ENCODE results near the gene PER1.

Gene PER1, protein sequence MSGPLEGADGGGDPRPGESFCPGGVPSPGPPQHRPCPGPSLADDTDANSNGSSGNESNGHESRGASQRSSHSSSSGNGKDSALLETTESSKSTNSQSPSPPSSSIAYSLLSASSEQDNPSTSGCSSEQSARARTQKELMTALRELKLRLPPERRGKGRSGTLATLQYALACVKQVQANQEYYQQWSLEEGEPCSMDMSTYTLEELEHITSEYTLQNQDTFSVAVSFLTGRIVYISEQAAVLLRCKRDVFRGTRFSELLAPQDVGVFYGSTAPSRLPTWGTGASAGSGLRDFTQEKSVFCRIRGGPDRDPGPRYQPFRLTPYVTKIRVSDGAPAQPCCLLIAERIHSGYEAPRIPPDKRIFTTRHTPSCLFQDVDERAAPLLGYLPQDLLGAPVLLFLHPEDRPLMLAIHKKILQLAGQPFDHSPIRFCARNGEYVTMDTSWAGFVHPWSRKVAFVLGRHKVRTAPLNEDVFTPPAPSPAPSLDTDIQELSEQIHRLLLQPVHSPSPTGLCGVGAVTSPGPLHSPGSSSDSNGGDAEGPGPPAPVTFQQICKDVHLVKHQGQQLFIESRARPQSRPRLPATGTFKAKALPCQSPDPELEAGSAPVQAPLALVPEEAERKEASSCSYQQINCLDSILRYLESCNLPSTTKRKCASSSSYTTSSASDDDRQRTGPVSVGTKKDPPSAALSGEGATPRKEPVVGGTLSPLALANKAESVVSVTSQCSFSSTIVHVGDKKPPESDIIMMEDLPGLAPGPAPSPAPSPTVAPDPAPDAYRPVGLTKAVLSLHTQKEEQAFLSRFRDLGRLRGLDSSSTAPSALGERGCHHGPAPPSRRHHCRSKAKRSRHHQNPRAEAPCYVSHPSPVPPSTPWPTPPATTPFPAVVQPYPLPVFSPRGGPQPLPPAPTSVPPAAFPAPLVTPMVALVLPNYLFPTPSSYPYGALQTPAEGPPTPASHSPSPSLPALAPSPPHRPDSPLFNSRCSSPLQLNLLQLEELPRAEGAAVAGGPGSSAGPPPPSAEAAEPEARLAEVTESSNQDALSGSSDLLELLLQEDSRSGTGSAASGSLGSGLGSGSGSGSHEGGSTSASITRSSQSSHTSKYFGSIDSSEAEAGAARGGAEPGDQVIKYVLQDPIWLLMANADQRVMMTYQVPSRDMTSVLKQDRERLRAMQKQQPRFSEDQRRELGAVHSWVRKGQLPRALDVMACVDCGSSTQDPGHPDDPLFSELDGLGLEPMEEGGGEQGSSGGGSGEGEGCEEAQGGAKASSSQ (N-terminal part only)

DNA sequence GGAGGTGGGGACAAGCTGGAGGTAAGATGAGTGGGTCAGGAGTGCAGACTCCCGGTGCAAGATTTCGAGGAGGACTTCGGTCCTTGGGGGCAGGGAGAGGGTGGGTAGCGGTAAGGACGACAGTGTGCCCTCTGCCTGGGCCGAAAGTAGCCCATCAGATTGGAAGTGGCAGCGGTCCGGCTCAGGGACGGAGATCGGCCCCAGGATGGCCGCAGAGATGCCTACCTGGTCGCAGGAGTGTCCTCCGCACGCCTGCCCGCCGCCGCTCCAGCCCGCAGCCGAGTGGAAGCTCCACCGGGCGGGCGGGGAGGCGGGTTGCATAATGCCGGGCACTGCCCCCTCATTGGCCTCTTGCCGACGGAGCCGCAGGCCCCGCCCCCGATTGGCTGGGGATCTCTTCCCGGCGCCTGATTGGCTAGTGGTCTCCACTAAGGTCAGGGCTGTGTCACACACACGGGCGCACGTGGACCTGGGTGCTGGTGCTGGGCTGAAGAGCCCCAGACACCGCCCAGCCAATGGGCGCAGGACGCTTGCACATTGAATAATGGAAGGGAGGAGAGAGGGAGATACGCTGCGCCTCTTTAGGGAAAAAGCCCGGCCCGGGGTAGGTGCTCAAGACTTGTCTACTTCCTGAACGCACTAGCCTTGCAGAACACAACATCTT, at the start of gene PER1:
Gene PER1, minus strand, starts transcription at position 293 of the 664 bp plus-strand sequence. CDS start 1,698 bp downstream, outside the sequence.
- peak; percentile 79 for DNase-seq (ENCODE audit: low read depth)

DNA sequence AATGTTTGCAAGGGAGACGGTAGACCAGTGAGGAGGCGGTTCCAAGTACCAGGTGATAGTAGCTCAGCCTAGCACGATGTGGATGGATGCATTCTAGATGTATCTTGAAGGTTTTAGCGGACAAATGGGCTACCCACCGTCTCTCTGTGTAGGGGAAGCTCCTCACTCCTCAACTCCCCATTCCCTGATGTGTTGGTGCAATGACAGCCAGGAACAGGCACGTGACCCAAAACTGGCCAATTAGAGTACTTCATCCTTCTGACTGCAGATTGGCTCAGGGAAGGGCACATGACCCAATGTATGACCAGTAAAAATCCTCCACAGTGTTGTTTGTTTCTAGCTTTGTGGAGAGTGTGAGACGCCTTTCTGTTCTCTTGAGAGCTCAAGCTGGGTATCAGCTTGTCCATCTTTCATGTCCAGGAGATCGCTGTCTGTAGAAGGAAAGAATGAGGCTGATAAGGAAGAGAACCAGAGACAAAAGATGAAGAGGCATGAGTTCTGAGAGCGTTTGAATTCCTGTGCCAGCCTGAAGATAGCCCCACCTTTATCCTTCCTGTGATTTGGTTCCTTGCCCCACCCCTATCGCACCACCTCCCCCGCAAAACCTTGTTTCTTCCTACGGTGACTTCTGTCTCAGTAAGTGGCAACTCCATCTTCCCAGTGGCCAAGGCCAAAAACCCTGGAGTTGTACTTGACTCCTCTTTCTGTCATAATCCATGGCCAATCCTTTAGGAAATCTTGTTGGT, 40.0 kb upstream of the PER1 start:
- DNase-seq (ENCODE audit: low read depth), result peak; percentile 13

DNA sequence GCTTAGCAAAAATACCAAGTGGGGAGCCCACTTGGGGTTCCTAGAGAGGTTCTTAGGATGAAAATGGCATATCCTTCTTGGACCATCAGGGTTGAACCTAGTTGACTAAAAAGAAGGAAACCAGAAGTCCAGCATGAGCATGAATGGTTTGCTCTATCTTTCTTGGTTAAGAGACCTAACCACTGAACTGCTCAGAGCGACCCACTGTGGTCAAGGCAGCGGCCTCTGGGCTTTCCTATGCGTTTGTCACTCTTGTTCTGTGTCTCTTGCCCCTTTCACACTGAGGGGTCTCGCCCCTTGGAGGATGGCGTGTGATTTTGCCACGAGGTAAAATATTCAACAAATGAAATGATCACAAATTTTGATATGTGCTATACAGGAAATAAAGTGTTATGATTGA, 38.3 kb upstream of the PER1 start:
- DNase-seq (ENCODE audit: low read depth), result no peak

DNA sequence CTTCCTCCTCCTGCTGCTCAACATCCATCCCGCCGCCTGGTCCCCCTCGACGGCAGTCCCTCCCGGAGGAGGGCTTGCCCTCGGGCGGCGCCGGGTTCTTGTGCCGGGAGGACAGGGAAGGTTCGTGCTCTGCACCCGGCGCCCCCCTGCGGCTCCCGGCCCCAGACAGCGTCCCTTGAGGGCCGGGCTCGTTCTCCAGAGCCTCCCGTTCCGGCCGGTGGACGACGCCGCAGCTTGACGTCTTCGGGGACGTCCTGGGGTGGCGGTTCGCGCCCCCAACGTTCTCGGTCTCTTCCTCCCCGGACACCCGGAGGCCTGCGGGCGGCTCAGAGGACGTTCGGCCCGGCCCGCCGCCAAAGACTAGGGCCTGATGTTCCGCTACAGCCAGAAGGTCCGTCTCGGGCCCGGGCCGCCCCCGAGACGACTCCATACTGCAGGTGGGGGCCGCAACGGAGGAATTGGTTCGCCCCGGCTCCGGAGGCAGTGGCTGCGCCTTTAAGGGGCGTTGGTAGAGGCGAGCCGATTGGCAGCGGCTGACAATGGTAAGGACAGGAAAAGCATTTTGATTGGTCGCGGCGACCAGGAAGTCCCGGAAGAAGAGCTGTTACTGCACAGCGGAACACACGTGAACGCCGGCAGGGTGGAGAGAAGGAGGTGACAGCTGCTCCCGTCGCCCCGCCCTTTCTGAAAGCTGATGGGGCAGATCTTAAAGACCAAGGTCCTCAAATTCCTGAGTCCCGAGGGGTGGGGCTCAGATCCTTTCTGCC, 37.7 kb upstream of the PER1 start, which contains the start of gene BORCS6:
Gene BORCS6, minus strand, starts transcription at position 470 of the 767 bp plus-strand sequence. Its CDS starts 40 bp downstream, at position 430.
- peak; percentile 92 for DNase-seq (ENCODE audit: low read depth)

DNA sequence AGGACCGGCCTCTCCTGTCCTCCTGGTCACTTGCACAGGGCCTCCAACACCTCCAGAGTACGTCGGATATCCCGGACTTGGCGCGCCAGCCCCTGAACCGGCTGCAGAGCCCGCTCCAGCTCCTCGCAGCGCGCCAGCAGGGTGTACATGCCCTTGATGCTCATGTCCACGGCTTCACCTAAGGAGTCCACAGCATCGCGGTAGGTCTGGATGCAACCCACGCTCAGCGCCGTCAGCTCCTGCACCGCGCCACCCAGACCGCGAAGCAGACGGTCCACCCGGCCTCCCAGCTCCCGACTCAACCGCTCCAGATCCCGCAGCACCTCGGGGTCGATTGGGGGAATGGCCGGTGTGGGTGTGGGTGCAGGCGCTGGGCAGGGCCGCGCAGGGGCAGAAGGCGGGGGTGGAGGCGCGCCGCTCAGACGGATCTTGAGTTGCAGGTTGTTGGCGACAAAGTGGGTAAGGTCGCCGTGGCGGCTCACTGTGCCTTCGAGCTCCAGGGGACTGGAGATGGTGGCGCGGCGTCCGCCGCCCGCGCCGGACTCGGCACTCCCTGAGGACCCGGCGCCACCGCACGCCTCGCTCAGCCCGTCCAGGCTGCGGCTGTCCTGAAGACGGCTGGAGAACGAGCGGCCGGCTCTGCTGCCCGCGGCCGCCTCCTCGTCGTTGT, 37.0 kb upstream of the PER1 start:
- no peak for DNase-seq (ENCODE audit: low read depth)

DNA sequence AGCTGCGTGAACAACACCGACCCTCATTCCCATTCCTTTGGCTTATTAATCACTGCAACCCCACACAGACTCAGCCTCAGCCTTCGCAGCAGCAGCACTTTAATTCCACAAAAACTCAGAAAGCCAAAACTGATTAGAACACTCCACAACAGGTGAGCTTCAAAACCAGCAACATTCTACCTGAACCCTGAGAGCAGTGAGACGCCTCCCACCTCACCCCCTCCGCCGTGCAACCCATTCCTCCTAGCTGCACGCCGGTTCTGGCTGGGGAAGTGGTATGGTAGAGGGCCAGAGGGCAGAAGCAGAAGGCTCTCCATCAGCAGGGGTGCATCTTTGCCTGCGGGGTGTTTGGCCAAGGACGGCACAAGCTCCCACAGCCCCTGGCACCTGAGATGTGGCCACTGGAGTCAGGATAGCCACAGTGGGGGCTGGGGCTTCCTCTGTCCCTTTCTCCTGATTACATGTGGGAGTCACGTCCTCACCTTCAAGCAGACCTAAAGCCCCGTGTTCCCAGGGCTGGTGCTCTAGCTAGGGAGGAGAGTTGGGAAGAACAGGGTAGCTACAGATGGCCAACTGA, 36.1 kb upstream of the PER1 start:
- DNase-seq (ENCODE audit: low read depth), result no peak

DNA sequence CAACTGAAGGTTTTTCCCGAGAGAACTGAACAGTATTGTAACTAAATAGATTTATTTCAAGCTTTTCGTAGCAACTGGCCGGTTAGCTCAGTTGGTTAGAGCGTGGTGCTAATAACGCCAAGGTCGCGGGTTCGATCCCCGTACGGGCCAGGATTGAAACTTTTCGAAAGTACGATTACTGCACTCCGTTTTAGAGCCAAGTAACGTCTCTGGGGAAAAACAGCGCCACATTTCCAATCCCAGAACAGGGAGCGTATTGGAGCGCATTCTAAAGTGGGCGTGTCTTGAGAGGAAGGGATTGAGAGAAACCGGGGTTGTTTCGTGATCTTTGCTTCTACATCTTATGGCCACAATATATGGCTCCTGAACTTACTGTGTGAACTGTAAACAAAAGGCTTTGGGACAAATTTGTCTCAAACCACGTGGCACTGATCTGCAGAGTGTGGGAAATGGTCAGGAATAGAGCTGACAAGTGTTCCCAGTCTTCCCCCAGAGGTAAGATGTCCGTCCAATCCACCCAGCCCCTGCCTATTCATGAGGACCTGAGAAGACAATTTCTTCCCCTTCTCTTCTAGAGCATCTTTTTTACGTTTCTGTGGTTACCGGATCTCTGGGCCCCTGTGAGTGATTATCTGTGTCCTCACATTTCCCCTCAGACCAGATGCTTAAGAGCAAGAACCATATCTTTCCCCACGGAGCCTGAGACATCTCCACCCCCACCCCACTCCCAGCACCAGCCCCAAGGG, 35.5 kb upstream of the PER1 start:
- peak; percentile 80 for DNase-seq (ENCODE audit: low read depth)

DNA sequence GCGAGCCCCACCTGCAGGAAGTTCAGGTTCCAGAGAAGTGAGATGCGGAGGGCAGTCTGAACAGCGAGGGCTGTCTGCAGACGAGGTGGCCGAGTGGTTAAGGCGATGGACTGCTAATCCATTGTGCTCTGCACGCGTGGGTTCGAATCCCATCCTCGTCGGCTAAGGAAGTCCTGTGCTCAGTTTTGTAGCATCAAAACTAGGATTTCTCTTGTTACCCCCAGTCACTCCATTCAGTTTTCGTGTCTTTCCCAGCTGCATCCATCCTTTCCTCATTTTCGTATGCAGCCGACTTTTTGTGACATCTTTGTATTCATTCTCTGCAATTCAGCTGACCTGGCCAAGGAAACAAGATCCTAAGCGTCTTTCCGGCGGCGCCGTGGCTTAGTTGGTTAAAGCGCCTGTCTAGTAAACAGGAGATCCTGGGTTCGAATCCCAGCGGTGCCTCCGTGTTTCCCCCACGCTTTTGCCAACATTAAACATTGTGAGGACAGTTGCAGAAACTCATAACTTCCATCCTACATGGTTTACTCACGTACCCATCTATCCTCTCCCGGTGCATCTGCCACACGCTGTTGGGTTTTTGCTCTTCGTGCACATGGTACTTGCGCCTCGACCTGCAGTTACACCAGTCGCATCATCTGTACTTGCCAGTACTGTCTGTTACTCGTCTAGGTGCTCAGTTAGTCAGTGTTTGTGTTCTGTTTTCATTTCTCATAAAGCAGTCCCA, 34.7 kb upstream of the PER1 start:
- peak; percentile 87 for DNase-seq (ENCODE audit: low read depth)

DNA sequence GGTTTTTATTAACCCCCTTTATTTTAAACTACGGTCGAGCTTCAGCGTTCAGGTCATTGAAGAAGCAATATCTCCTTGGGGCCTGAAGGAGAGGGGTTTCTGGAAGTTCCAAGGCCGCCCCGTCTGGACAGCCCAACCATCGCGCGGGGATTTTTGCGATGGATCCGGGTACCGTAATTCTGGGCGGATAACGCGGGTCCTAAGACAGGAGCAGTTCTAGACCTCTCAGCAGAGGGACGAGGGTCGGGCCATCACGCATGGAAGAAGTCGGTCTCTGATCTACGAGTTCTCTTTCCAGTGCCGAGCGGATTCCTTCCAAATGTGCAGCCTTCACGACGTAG, 34.2 kb upstream of the PER1 start:
- DNase-seq (ENCODE audit: low read depth), result no peak

DNA sequence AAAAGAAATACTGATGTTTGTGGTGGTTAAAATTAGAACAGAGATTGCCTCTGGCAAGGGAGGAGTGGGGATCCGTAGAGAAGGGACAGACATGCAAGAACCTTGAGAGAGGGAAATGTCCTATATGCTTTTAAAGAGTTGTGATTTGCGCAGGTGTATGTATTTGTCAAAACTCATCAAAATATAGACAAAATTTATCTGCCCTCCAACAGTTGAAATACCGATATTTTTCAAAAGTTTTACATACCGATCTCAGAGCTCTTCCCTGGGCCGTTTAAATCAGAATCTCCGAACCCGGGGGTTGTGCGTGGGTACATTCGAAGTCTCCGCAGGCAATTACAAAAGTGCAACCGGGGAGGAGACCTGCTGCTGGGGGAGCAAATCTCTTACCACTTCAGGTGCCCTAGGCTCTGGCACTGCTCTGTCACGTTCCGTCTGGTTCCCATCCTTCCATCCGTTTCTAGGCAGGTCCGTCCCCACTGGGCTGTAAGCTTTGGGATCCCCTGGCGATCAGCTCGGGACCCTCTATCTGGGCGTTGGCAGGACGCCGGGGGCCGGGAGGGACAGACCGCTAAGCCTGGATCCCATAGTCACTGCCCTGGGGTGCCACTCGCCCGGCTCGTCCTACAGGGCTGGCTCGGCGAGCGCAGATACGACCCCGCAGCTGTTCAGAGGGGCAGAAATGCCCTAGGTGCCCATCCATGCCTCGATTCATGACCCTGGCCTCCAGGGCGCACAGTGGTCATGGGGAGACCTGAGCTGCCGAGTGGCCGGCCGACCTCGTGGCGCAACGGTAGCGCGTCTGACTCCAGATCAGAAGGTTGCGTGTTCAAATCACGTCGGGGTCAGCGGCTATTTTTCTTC, 33.6 kb upstream of the PER1 start:
- peak; percentile 88 for DNase-seq (ENCODE audit: low read depth)

DNA sequence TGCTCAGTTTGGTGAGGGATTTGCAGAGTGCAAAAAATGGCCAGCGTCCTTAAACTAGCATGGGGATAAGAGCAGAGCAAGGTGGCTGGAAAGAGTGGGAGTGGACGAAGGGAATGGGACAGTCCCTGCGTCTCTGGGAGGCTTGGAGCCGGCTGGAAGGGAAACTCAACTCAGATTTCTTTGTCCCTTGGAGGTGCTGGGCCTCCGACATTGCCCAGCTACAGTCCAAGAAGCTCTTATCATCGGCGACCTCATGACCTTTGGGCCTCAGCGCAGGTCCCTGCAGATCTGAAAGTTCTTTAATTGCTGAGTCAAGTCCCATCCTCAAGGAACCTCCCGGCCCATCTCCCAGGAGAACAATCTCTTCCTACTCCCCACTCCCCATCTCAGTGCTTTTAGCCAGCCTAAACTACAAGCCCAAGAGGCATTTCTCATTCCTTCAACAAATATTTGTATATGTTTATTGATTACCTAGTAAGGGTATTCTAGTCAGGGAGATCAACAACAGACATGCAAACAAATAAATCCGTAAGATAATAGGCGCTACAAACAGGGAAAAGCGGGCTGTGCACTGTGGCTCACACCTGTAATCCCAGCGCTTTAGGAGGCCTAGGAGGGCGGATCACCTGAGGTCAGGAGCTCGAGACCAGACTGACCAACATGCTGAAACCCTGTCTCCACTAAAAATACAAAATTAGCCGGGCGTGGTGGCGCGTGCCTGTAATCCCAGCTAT, 25.0 kb upstream of the PER1 start:
- no peak for DNase-seq (ENCODE audit: low read depth)

DNA sequence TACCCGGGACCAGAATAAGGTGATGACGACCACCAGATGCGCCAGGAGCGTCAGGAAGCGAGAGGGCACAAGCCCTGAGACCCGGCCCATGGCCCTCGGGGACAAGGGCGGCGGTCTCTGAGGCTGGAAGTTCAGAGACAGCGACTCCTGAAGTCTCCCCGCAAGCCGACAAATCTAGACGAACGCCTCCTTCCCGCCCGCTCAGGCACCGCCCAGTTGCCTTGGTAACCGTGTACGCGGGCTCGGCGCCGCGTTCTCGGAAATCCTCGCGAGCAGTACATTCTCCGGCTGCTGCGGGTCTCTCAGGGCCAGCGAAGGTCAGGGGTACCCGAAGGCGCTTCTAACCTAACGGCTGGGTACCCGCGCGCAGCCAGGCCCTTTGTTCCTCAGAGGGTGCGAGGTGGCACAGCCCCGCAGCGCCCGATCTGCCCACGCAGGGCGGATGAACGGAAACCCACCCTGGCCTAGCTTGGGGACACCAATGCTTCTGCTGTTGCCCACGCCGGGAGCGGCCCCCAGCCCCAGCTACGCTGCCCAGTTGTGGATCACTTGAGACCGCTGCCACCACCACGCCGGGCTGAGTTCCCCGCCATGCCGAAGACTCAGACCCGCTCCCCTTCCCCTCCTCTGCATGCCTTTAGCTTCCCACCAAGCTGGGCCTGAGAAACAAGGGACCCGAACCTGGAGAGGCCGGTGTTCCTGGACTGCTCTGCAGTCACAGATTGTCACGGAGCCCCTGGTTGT, 24.2 kb upstream of the PER1 start, which contains the start of gene TMEM107:
Gene TMEM107, minus strand, starts transcription at position 184 of the 744 bp plus-strand sequence. Its CDS starts 94 bp downstream, at position 90.
- peak; percentile 77 for DNase-seq (ENCODE audit: low read depth)

DNA sequence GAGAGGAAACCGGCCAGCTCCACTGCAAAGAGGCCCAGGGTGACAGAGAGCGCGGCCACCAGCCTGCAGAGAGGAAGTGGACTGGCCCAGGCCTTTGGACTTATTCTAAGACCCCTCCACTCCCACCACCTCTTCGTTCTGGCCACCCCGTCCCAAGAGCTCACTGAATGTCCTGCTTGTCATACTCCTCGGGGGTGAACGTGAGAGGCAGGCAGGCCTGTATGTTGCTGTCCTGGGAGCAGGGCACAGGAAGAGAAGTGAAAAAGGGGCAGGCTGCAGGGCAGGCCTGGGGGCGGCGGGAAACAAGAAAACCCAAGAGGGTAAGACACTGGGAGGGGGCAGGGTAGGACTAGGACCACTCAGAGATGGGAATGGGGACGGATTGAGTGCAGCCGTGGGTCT, 23.6 kb upstream of the PER1 start:
- DNase-seq (ENCODE audit: low read depth), result no peak

DNA sequence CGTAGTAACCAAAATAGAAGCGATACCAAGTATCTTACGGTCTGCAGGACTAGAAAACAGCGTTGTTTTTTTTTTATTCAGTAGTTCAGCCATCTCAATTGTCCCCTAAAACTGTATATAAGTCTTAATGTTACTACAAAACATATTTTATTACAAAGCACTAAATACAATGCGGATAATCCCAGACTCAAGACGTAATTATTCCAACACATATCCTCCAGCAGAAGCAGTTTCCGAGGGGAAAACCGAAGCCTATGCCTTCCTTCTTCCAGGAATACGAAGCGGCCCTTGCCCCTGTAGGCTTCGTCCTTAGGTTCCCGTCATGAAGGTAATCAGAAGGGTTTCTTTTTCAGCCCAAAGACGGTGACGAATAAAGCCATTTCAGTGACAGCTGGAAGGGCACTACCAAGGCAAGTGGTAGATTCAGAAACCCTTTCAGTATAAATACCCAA, 21.7 kb upstream of the PER1 start:
- no peak for DNase-seq (ENCODE audit: low read depth)

Data from stimulated activated CD8-positive, alpha-beta memory T cell treated with anti-CD3 and anti-CD28 coated beads, Interleukin-4, amount 100 ng/mL, for 24 hours (primary cell).